GM18870 (cell line): ENCODE measurements around the gene TSPAN5.

Source experiments
- ATAC-seq: cut with Tn5 transposase; IDR thresholded peaks from one replicate; pipeline ENCODE4 v1.9.1; 2021; ENCODE audit warnings: moderate library complexity; ENCODE audit not compliant: unreplicated experiment

The TSPAN5 gene

GRCh38 chr4:98620087-98620784 is 38.2 kb downstream of the TSPAN5 start:
- ATAC-seq, result no peak

DNA sequence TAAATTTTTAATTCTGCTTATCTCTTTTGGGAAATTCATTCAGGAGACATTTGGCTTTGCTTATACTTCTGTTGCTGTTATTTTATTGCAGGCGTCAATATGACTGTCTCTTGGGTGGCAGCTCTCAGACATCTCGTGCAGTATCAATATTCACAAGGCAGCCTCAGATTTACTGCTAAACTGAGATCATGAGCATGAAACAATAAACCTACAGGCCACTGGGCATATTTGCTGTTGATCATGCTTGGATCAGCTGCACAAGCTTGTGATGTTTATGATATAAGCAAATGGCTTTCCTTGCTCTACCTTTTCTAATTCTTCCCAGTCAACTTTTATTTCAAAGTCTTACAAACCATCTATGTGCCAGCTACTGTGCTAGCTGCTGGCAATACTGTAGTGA is 39.2 kb downstream of the TSPAN5 start:
- no peak for ATAC-seq

DNA sequence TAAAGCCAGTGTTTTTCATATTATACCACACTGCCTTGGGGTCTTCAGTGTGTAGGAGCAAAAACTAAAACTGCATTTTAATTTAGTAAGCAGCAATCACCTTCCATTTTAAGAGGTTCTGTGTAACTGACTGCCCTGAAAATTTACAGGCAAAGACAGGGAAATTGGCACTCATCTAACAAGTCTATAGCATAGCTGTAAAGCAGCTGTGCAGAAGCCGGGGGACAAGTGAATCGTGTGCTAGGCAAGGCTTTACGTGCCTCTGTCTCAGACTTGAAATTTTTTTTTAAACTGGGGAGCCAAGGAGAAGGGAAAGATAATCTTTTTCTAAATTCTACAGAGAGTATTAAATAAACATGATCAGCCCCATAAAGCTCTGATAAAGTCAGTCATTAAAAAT is 39.7 kb downstream of the TSPAN5 start:
- ATAC-seq, result no peak

DNA sequence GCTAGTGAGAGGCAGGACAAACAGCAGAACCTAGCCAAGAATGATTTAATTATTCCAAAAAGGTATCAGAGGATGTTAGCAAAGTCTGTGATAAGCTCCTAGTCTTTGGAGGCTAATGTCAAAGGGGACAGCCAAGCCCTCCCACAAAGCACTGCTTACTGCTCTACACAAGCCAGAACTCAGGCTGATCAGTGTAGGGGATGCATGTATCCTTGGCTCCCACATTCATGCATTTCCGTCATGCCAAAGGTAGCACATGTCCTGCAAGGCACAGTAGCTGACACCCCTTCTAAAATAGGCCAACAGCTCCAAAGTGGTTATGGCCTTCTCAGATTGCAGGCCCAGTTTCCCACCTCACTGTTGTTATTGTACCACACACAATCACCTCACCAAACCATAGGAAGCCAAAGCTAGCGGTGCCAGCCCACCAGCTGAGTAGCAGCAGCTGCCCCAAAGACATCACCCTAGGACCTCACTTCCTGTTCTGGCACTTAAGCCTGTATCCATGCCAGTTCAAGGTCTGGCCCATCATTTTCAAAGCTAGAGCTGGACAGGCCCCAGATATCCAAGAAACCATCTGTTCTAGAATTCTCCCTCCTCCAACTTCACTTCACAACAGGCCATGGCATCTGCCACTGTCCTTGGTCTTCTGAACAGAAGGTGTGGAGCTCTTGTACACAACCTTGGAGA is 40.9 kb downstream of the TSPAN5 start:
- ATAC-seq, result no peak

- ATAC-seq, result no peak
Observed at GRCh38 chr4:98615991-98616390, 42.4 kb downstream of the TSPAN5 start.

DNA sequence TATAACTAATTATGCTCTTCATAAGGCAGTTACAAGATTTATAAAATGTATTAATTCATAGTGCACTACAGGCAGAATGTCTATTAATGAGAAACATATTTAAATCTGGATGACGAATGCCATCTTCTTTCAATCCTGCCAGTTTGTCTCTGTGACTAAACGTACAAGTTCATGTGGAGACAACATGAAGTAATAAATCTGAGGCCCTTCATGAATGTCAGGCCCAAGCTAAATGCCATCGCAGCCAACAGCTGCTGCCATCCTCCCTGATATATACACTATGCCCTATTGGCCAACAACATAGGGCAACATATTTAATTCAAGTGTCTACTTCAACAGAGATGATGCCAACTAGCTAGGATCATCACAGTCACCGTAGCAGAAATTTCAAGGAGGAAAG is 43.7 kb downstream of the TSPAN5 start:
- no peak for ATAC-seq

DNA sequence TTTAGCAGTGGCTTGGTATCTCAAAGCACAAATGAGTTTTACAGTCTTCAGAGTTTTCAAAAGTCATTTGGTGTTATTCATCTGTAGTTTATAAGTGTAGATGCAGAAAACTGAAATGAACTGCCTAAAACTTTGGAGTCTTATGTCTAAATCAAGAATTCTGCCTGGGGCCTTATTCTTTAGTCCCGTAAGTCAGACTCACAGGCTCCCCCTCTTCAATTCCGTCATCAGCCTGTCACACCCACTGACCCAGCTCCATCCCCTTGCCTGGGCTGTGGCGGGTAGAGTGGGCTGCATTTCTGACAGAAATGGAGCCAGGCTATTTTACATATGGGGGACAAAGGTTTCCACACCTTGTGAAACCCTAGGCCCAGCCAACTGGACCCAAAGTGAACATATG is 44.3 kb downstream of the TSPAN5 start:
- ATAC-seq, result no peak

- ATAC-seq, result no peak
Observed at GRCh38 chr4:98613453-98614075, 44.8 kb downstream of the TSPAN5 start.

- ATAC-seq, result peak; percentile 74
Observed at GRCh38 chr4:98612318-98613250, 45.8 kb downstream of the TSPAN5 start.

DNA sequence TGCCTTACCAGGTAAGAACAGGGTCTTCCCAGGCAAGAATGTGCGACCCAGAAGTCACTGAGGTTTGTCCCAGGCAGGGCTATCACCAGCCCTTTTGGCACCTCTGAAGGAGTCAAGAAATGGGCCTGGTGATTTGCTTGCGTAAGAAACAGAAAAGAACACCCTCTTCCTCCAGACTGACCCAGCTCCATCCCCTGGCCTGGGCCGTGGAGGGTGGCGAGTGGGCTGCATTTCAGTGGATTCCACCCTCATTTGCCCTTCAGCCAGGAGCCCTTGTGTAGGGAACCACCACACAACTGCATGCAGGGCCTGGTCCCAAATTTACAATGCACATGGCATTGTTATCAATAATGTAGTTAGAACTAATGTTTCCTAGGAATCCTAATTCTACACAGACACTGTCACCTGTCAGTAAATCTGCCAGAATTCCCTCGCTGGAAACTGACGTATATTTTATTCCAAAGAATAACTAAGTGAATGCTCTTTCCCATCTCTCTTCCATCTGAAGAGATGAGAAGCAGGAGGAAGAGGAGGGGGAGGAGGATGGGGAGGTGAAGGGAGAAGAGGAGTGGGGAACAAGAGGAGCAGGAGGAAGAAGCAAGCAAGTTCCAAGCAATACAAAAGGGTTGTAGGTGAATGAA is 46.6 kb downstream of the TSPAN5 start:
- no peak for ATAC-seq

DNA sequence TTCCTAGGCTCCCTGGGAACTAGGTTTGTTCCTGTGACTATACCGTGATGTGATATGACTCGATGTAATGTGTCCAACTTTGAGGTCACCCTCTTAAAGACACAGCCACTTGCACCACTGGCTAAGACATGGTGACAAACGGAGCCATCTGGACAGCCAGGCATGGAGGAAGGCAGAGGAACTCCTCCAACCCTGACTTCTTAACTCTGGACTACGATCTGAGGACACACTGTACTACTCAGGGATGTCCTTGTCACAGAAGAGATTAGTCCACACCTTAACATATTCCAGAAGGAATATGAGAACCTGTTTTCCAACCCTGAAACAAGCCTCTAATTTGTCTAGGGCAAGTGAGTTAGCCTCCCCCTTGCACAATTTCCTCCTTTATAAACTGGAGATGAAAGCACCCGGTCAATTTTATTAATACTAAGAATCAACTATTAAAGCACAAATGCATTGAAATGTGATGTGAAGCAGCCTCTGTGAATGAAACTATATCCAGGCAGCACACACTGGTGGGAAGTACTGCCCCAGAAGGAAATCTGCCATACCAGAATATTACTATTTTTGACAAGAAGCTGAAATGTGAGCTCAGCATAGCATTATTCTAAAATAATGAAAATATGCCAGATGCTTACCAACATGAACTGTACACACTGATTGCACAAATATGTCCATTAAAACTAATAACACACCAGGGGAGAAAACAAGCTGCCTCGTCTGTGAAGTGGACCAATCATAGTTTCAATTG is 47.3 kb downstream of the TSPAN5 start:
- ATAC-seq, result no peak

DNA sequence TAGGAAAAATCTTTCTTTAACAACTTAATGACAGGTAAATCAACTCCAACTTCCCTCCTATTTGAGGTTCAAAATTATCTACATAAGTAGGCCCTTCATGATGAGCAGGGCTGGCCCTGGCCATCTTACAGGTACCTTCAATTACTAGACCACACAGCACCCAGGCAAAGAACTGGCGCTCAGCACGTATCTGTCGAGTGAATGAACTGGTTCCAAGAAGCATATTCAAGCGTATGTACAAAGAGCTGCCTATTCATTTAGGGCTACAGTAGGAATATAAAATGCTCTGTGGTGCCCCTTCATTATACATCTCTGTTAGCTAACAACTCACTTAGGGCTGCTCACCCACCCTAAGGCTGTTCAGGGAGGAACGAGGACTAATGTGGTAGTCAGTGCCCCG is 48.0 kb downstream of the TSPAN5 start:
- ATAC-seq, result no peak

DNA sequence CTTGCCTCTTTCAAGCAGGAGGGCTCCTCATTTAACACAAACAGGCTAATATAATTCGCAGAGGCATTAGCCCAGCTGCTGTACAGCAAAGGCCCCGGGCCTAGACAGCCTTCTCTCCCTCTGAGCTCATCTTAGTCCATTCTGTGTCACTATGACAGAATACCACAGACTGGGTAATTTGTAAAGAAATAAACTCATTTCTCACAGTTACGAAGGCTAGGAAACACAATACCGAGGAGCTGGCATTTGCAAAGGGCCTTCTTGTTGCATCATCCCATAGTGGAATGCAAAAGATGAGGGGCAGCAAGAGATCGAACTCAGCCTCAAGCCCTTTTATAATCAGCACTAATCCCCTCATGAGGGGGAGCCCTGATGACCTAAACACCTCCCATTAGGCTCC is 48.5 kb downstream of the TSPAN5 start:
- no peak for ATAC-seq

GRCh38 chr4:98608356-98608755 is 50.1 kb downstream of the TSPAN5 start:
- no peak for ATAC-seq

DNA sequence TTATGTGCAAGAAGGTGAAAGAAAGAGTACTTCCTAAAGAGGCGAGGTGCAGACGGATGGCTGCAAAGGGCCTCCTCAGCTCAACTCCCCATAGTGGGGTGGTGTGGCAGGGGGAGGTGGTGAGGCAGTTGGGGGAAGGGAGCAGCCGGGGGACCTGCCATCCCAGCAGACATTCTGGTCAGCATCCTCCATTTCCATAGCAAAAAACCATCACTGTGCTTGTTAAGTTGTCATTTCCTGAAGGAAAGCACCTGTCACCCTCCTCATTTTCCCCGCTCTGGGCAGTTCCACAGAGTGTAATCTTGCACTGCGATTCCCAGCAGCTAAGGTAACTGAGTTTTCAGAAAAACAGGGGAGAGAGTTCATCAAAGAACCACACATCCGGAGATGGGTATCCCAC is 51.5 kb downstream of the TSPAN5 start:
- ATAC-seq, result no peak

- ATAC-seq, result no peak
Observed at GRCh38 chr4:98605216-98605615, 53.2 kb downstream of the TSPAN5 start.

DNA sequence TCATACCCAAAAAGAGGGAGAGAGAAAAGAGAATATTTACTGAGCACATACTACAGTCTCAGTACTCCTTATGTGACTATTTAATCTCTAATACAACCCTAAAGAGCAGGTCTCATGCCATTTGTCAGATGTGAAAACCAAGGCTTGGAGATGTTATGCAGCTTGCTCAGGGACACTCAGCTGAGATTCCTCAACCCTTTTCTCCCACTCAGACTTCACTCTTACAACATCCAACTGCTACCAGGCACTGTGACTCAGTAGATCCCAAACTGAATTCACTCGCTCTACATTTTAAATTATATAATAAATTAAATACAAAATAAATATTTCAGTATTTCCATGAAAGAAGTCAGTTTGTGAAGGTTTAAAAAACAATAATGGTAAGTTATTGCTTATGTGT is 53.7 kb downstream of the TSPAN5 start:
- no peak for ATAC-seq

DNA sequence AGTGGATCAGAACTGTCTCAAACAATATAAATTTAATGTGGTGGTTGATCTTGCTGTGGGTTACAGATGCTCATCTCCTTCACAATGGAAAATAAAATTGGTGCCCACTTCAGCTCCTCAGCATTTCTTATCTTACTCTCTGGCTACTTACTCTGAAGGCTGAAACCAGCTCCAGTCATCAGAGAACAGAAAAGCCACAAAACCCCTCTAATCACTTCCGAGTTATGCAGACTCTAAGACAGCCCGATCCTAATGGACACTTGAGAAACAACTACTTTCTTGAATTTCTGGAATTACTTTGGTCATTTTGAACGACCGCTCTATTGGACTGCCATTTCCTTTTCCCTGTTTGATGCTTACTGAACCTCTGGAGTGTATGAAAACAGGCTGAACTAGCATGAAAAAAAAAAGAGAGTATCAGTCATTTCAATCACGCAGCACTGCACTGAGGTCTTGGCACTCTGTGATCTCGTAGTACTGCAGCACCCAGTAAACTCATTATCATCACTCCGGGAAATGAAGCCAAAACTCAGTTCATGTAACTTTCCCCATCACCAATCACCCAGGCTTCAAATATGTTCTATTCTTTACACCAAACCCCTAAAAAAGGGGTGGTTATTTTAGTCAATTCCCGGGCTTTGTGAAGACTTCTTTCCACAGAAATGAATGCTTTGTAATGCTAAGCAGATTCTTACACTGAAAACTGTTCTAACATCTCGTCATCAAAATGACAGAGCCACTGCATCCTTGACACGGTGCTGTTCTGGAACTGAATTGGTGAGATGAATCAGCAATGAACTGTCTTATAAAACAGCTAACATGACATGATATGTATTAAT is 54.5 kb downstream of the TSPAN5 start:
- ATAC-seq, result no peak

- peak; percentile 66 for ATAC-seq
Observed at GRCh38 chr4:98602270-98602669, 56.1 kb downstream of the TSPAN5 start.
